HG02938 (cell line): Measurements from ENCODE around the gene CIB4.

Source experiments
- ATAC-seq: cut with Tn5 transposase; IDR thresholded peaks from one replicate; pipeline ENCODE4 v1.9.1; 2021; ENCODE audit warnings: mild to moderate bottlenecking, moderate library complexity; ENCODE audit not compliant: unreplicated experiment

Gene CIB4

GRCh38 chr2:26626606-26627005, 14.6 kb downstream of the CIB4 start:
- ATAC-seq = no peak

- ATAC-seq = no peak
These were observed 17.3 kb downstream of the CIB4 start for GRCh38 chr2:26623541-26624495.

- no peak for ATAC-seq
These were observed 19.5 kb downstream of the CIB4 start for GRCh38 chr2:26621469-26622199.

GRCh38 chr2:26620031-26620605, 21.0 kb downstream of the CIB4 start:
- no peak for ATAC-seq

- no peak for ATAC-seq
These were observed 21.6 kb downstream of the CIB4 start for GRCh38 chr2:26619521-26619951.

- ATAC-seq = no peak
These were observed 22.1 kb downstream of the CIB4 start for GRCh38 chr2:26619096-26619495.

GRCh38 chr2:26618611-26619010, 22.6 kb downstream of the CIB4 start:
- no peak for ATAC-seq

GRCh38 chr2:26617588-26618083, 23.5 kb downstream of the CIB4 start:
- no peak for ATAC-seq

GRCh38 chr2:26616706-26617587, 24.2 kb downstream of the CIB4 start:
- no peak for ATAC-seq

GRCh38 chr2:26615860-26616705, 25.1 kb downstream of the CIB4 start:
- ATAC-seq = no peak

- no peak for ATAC-seq
These were observed 25.8 kb downstream of the CIB4 start for GRCh38 chr2:26615336-26615859.

GRCh38 chr2:26614216-26615138, 26.7 kb downstream of the CIB4 start:
- ATAC-seq = no peak

GRCh38 chr2:26613241-26614215, 27.6 kb downstream of the CIB4 start:
- no peak for ATAC-seq

- ATAC-seq = no peak
These were observed 28.5 kb downstream of the CIB4 start for GRCh38 chr2:26612522-26613240.

GRCh38 chr2:26612034-26612433, 29.1 kb downstream of the CIB4 start:
- ATAC-seq = no peak
